Suprapubic skin (tissue), 3 donors: ENCODE results near the gene LHPP.

Experiments used
- CTCF ChIP-seq, 2 donors: fragments of 200-600 bp in 1 of 2; fragments of 450-650 bp in 1 of 2; sonication (generic) in 1 of 2; IDR thresholded peaks; one replicate each; pipeline ENCODE4 v1.5.1; 2016 to 2019; ENCODE audit warnings: antibody characterized with exemption in 2 of 2, mild to moderate bottlenecking in 1 of 2, moderate library complexity in 1 of 2
- EP300 ChIP-seq: sonication (generic); formaldehyde crosslinking; IDR thresholded peaks from one replicate; pipeline ENCODE4 v1.6.1; 2017; ENCODE audit warnings: antibody characterized with exemption
- POLR2A ChIP-seq, 2 donors: fragments of 450-650 bp; IDR thresholded peaks; one replicate each; pipeline ENCODE4 v1.6.1; 2017; ENCODE audit warnings: antibody characterized with exemption in 2 of 2, mild to moderate bottlenecking in 2 of 2, moderate library complexity in 2 of 2

- TF ChIP-seq POLR2A (IDR thresholded peaks at IDR 0.05) (no peak), CTCF (IDR thresholded peaks at IDR 0.05) (no peak), EP300 (no peak)
Measured at GRCh38 chr10:124505279-124505678, 43.7 kb downstream of the LHPP start.
